D721Med (cell line): ENCODE measurements around the gene NF1.

Source experiments
- DNase-seq: peaks from one replicate; pipeline ENCODE4 v3.0.0; 2011; ENCODE audit warnings: low spot score; ENCODE audit not compliant: insufficient read length
- FAIRE-seq: peaks from 2 replicates; lab custom pipeline; 2011; peaks lifted over from hg19 to GRCh38; lab: Jason Lieb, UNC
- CTCF ChIP-seq: IDR thresholded peaks from 2 replicates; pipeline ENCODE4 v1.5.1; 2012; ENCODE audit warnings: mild to moderate bottlenecking, control low read depth; ENCODE audit not compliant: insufficient read depth; ENCODE audit errors: missing control alignments

Gene NF1

GRCh38 chr17:31269036-31269577 lies 174.3 kb downstream of the NF1 start:
- no peak for DNase-seq
- FAIRE-seq: no peak

GRCh38 chr17:31269578-31269983 lies 174.8 kb downstream of the NF1 start:
- FAIRE-seq (no peak), DNase-seq (no peak)
- TF ChIP-seq CTCF: no peak

More at GRCh38 chr17:31269036-31269577, 174.3 kb downstream of the NF1 start:
- no peak for TF ChIP-seq CTCF

GRCh38 chr17:31272236-31272635 lies 177.5 kb downstream of the NF1 start:
- DNase-seq: no peak
- FAIRE-seq: no peak
- no peak for TF ChIP-seq CTCF

- DNase-seq (no peak), FAIRE-seq (no peak)
- TF ChIP-seq CTCF: no peak
Observed at GRCh38 chr17:31272803-31273202, 178.0 kb downstream of the NF1 start.

GRCh38 chr17:31273516-31273915 lies 178.7 kb downstream of the NF1 start:
- no peak for TF ChIP-seq CTCF
- FAIRE-seq (no peak), DNase-seq (no peak)

- FAIRE-seq (no peak), DNase-seq (no peak)
- TF ChIP-seq CTCF: no peak
Observed at GRCh38 chr17:31274252-31274651, 179.5 kb downstream of the NF1 start.

- no peak for FAIRE-seq
- no peak for TF ChIP-seq CTCF
Observed at GRCh38 chr17:31275116-31275515, 180.3 kb downstream of the NF1 start.

More at GRCh38 chr17:31275116-31275515, 180.3 kb downstream of the NF1 start:
- DNase-seq: no peak
